B cell (primary cell): Measurements from ENCODE around the gene CHST8. TPM values are rescaled to one million over a fixed set of nuclear protein-coding genes. Genes with fewer than 3 reads are reported as not detected.

ENCODE experiments used
- ATAC-seq: fragments of 200-7000 bp; cut with Tn5 transposase; one replicate; pipeline ENCODE4 v1.10.0; 2021; ENCODE audit warnings: low read depth, mild to moderate bottlenecking, moderate number of reproducible peaks, moderate library complexity
- CTCF ChIA-PET: fragments of 350-600 bp; sonication (Branson Sonifier 250); formaldehyde crosslinking; loops from one replicate; lab custom pipeline; 2021; ENCODE audit warnings: antibody characterized with exemption, inconsistent platforms; lab: Charles Lee
- POLR2A ChIA-PET: fragments of 350-600 bp; sonication (Branson Sonifier 250); formaldehyde crosslinking; loops from one replicate; lab custom pipeline; 2021; ENCODE audit warnings: antibody characterized with exemption; lab: Charles Lee
- DNase-seq: peaks from one replicate; pipeline ENCODE4 v3.0.0; 2013
- H2AFZ ChIP-seq: 2 replicates; pipeline ENCODE4 v1.6.1; 2012; ENCODE audit warnings: mild to moderate bottlenecking, low read depth, low read length; ENCODE audit not compliant: insufficient read depth, poor library complexity, severe bottlenecking
- H3K27ac ChIP-seq, 2 donors: 1 replicate in 1 of 2; 2 replicates in 1 of 2; pipeline ENCODE4 v1.5.1; 2012 to 2013; ENCODE audit warnings: low read length in 2 of 2, mild to moderate bottlenecking in 2 of 2, moderate library complexity in 1 of 2
- H3K27me3 ChIP-seq, 4 experiments: fragments of 200-600 bp in 1 of 4; sonication (generic) in 1 of 4; replicated peaks in 1 of 4; 1 replicate in 2 of 4; 2 replicates in 2 of 4; pipeline versions ENCODE4 v1.6.1 to v1.7.0; 2013 to 2016; ENCODE audit warnings: low read length in 3 of 4, mild to moderate bottlenecking in 2 of 4, mixed read lengths in 1 of 4, moderate library complexity in 1 of 4; ENCODE audit not compliant: insufficient read depth in 4 of 4, control insufficient read depth in 3 of 4; ENCODE audit errors: control extremely low read depth in 1 of 4
- H3K36me3 ChIP-seq, 2 experiments: replicated peaks in 1 of 2; 1 replicate in 1 of 2; 2 replicates in 1 of 2; pipeline versions ENCODE4 v1.6.1 to v1.7.1; 2013; ENCODE audit warnings: low read length in 1 of 2; ENCODE audit not compliant: insufficient read depth in 2 of 2, control insufficient read depth in 1 of 2; ENCODE audit errors: control extremely low read depth in 1 of 2, extremely low read depth in 1 of 2
- H3K4me1 ChIP-seq, 2 donors: fragments of 200-600 bp in 1 of 2; sonication (generic) in 1 of 2; 1 replicate in 1 of 2; 2 replicates in 1 of 2; pipeline versions ENCODE4 v1.5.1 to v1.6.1; 2013 to 2017; ENCODE audit warnings: low read length in 2 of 2; ENCODE audit not compliant: control insufficient read depth in 2 of 2, insufficient read depth in 2 of 2
- H3K4me2 ChIP-seq: replicated peaks from 2 replicates; pipeline ENCODE3; 2012; ENCODE audit warnings: mild to moderate bottlenecking, low read depth, low read length; ENCODE audit not compliant: poor library complexity, severe bottlenecking
- H3K4me3 ChIP-seq, 5 experiments: fragments of 200-600 bp in 1 of 5; sonication (generic) in 1 of 5; 1 replicate in 3 of 5; 2 replicates in 2 of 5; pipeline versions ENCODE4 v1.5.1 to v1.7.0; 2011 to 2016; ENCODE audit warnings: low read length in 4 of 5, mild to moderate bottlenecking in 4 of 5, low read depth in 2 of 5, control low read depth in 1 of 5, moderate library complexity in 1 of 5; ENCODE audit not compliant: insufficient read depth in 1 of 5; ENCODE audit errors: control extremely low read depth in 1 of 5, extremely low read depth in 1 of 5
- H3K79me2 ChIP-seq: fragments of 200-600 bp; sonication (generic); one replicate; pipeline ENCODE4 v1.6.0; 2016; ENCODE audit warnings: low read length; ENCODE audit not compliant: control insufficient read depth, insufficient read depth
- H3K9ac ChIP-seq: fragments of 200-600 bp; sonication (generic); 2 replicates; pipeline ENCODE4 v1.6.1; 2017; ENCODE audit warnings: mild to moderate bottlenecking, low read length, moderate library complexity
- H3K9me3 ChIP-seq, 3 donors: one replicate each; pipeline versions ENCODE4 v1.6.1 to v1.7.1; 2013; ENCODE audit warnings: low read length in 2 of 3; ENCODE audit not compliant: control insufficient read depth in 2 of 3, insufficient read depth in 1 of 3; ENCODE audit errors: control extremely low read depth in 1 of 3
- H4K20me1 ChIP-seq: 2 replicates; pipeline ENCODE4 v1.6.0; 2012; ENCODE audit warnings: mild to moderate bottlenecking, low read length; ENCODE audit not compliant: insufficient read depth, control insufficient read depth, poor library complexity, severe bottlenecking
- H3K27ac Mint-ChIP-seq: one replicate; pipeline ENCODE4 v1.8.0; 2021; ENCODE audit warnings: mixed read lengths
- H3K27me3 Mint-ChIP-seq: one replicate; pipeline ENCODE4 v1.8.0; 2021; ENCODE audit warnings: mixed read lengths
- H3K4me1 Mint-ChIP-seq: one replicate; pipeline ENCODE4 v1.8.0; 2021; ENCODE audit warnings: mixed read lengths
- H3K4me3 Mint-ChIP-seq: one replicate; pipeline ENCODE4 v1.8.0; 2021; ENCODE audit warnings: mixed read lengths
- H3K9me3 Mint-ChIP-seq: one replicate; pipeline ENCODE4 v1.8.0; 2022; ENCODE audit warnings: mixed read lengths; ENCODE audit not compliant: insufficient read depth
- EZH2 ChIP-seq: IDR thresholded peaks from 2 replicates; pipeline ENCODE4 v1.6.1; 2012; ENCODE audit warnings: borderline replicate concordance, low read depth, mild to moderate bottlenecking, moderate library complexity, low read length; ENCODE audit not compliant: insufficient read depth, poor library complexity, severe bottlenecking
- WGBS: methylation state at CpG from one replicate; pipeline ENCODE4 v1.1.5; 2013; ENCODE audit warnings: missing lambda C conversion rate; ENCODE audit not compliant: insufficient coverage; 5-methylcytosine and 5-hydroxymethylcytosine counted together
- intact Hi-C: fragments of 100-400 bp; cut with micrococcal nuclease; formaldehyde crosslinking; loops from one replicate; pipeline ENCODE4 v1.10.0; 2022
- polyA plus RNA-seq: library from polyadenylated mRNA; depleted of rRNA; stranded (reverse); fragments of >200 nt; gene quantifications from 2 replicates; pipeline ENCODE4 v1.2.3, GENCODE V29; 2012
- total RNA-seq, 2 donors: library from RNA; stranded (reverse); fragments of 120-200 nt in 1 of 2; gene quantifications; 1 replicate in 1 of 2; 2 replicates in 1 of 2; pipeline versions ENCODE4 v1.2.3 to v1.2.4, GENCODE V29; 2013 to 2022
- TF ChIP-seq, protein P1 (sequence below): fragments of 200-600 bp; IDR thresholded peaks from one replicate; pipeline ENCODE4 v1.8.0; 2022; ENCODE audit warnings: antibody characterized with exemption, mild to moderate bottlenecking

CHST8 gene
- total and polyA plus RNA-seq, 2 donors (not counting 1 experiment from before 2014, with no cell fraction given), result not detected

DNA sequence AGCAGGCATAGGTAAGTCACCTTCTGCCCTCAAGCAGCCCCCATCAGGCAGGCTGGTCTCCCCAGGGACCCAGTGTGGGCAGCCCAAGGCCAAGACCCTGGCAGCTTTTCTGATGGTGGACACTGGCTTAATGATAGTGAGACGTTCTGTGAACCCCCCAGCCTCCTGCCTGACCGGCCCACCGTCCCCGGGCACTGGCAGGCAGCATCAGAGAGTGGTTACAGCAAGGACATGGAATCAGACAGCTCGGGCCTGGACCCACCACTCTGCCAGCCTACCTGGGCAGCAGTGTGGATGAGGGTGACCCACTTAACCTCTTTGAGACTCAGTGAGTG is 129.7 kb downstream of the CHST8 start:
- H3K27me3 ChIP-seq, result no peaks in the 10 kb centered on the region
- no peaks in the 10 kb centered on the region for H3K4me1 ChIP-seq
- Mint-ChIP-seq H3K9me3 (no peaks in the 10 kb centered on the region), H3K27me3 (peaks cover 5% of the 10 kb centered on the region), H3K4me3 (no peak overlapping the region), H3K4me1 (no peaks in the 10 kb centered on the region), H3K27ac (no peak overlapping the region)
- intact Hi-C loops, result no loop called here
- CTCF ChIA-PET, result no interaction called here
- H3K4me3 ChIP-seq, result no peak overlapping the region
- H3K4me2 ChIP-seq, result no peak overlapping the region
- 80% methylated on average over 5 of the region's 5 CpGs for WGBS
- H4K20me1 ChIP-seq, result no peaks in the 10 kb centered on the region
- POLR2A ChIA-PET, result no interaction called here
- peaks cover 0 to 3% (median 0%) of the 10 kb centered on the region in 3 donors for H3K9me3 ChIP-seq
- H3K36me3 ChIP-seq, result no peaks in the 10 kb centered on the region
- H3K9ac ChIP-seq, result no peak overlapping the region
- H2AFZ ChIP-seq, result no peak overlapping the region
- no peaks in the 10 kb centered on the region for H3K79me2 ChIP-seq
- no peak for TF ChIP-seq EZH2
- TF ChIP-seq, protein P1, sequence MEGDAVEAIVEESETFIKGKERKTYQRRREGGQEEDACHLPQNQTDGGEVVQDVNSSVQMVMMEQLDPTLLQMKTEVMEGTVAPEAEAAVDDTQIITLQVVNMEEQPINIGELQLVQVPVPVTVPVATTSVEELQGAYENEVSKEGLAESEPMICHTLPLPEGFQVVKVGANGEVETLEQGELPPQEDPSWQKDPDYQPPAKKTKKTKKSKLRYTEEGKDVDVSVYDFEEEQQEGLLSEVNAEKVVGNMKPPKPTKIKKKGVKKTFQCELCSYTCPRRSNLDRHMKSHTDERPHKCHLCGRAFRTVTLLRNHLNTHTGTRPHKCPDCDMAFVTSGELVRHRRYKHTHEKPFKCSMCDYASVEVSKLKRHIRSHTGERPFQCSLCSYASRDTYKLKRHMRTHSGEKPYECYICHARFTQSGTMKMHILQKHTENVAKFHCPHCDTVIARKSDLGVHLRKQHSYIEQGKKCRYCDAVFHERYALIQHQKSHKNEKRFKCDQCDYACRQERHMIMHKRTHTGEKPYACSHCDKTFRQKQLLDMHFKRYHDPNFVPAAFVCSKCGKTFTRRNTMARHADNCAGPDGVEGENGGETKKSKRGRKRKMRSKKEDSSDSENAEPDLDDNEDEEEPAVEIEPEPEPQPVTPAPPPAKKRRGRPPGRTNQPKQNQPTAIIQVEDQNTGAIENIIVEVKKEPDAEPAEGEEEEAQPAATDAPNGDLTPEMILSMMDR, result no peak
- no peak for ATAC-seq
- no peak for DNase-seq
- no peak overlapping the region for H3K27ac ChIP-seq

DNA sequence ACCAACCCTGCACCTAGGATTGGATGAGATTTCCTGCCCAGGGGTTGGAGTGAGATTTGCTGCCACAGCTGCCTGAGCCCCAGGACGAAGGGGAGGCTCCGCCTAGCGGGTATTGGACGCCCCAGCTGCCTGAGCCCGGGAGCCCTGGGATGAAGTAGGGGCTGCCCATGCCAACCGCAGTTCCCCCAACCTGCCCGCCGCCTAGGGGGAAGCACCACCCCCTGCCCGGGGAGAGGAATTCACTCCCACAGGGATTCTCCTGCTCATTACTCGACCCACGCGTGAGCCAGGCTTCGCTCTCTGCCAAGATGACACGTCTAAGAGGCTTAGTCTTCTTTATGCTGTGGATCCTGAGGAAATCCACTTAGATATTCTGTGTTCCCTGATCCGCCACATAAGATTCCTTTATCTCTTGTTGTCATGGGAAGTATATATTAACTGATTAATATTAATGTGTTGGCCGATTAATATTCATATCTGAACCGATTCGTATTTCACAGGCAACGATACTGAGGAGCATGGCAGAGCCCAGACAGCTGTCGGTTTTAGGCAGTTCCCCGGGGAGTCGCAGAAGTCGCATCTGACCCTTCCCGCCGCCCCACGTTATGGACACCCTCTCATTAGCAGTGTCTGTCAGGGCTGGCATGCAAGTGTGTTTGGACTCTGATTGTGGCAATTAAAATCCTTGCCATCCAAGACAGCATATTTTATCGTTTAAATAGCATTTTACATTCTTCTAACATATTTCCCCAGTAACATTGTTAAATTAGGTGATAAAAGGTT is 130.5 kb downstream of the CHST8 start:
- TF ChIP-seq EZH2, result no peak
- TF ChIP-seq, protein P1, result no peak
- no peaks in the 10 kb centered on the region for H3K36me3 ChIP-seq
- H4K20me1 ChIP-seq, result no peaks in the 10 kb centered on the region
- ATAC-seq, result no peak
- ChIA-PET CTCF (no interaction called here), POLR2A (no interaction called here)
- H3K4me2 ChIP-seq, result no peak overlapping the region
- no peaks in the 10 kb centered on the region for H3K79me2 ChIP-seq
- no peak overlapping the region for H3K27ac ChIP-seq
- peaks cover 4% of the 10 kb centered on the region for H3K27me3 Mint-ChIP-seq
- no peak overlapping the region for H2AFZ ChIP-seq
- H3K4me1 Mint-ChIP-seq, result no peaks in the 10 kb centered on the region
- 81% methylated on average over 21 of the region's 27 CpGs for WGBS
- H3K9me3 Mint-ChIP-seq, result no peaks in the 10 kb centered on the region
- no peak overlapping the region for H3K27ac Mint-ChIP-seq
- DNase-seq, result no peak
- no peaks in the 10 kb centered on the region for H3K27me3 ChIP-seq
- H3K9ac ChIP-seq, result no peak overlapping the region
- H3K9me3 ChIP-seq, result peaks cover 0 to 3% (median 0%) of the 10 kb centered on the region in 3 donors
- H3K4me3 ChIP-seq, result no peak overlapping the region
- H3K4me1 ChIP-seq, result no peaks in the 10 kb centered on the region
- intact Hi-C loops, result no loop called here
- H3K4me3 Mint-ChIP-seq, result no peak overlapping the region
